RKO (cell line): ENCODE results near the gene RTN4R.
"Not testable (repeated sequence)": the region's sequence is repeated elsewhere in the genome, so short reads cannot be mapped to it uniquely, and the experiment has no call there.

Source experiments
- DNase-seq: peaks from one replicate; pipeline ENCODE4 v3.0.0-alpha.2; 2016; ENCODE audit warnings: low spot score

Gene RTN4R

DNA sequence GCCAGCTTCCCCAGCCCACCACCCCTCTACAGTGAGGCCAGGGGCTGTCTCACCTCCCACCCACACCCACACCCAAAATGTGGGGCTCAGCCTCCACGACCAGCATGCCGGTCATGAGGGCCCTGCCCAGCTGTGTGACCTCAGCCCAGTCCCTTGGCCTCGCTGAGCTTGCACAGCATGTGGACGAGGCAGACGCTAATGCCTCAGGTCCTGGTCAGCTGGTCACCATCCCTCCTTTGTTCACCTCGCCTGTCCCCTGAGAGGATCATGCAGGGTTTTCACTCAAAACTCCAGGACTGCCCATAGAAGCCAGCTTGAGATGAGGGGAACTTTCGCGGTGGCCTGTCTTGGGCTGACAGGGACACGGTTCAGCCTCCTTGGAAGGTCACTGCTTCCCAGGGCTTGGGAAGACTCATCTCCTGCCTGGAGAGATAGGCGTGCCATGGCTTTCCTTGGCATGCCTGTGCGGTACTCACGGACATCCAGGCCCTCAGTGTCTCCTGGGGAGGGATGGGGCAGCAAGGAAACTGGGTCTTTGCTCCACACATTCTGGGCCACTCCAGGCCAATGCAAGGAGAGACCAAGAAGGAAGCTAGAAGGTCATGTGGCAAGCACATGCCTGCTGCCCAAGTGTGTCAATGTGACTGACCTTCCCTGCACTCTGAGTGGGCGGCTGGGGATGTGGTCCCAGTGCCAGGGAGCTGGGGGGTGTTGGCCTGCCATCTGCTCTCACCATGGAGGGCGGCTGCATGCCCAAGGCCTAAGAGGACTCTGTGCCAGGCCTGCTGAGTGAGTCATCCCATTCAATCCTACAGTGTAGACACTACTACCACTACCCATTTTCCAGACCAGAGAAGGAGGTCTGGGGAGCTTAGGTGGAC is 3.2 kb upstream of the RTN4R start:
- no peak for DNase-seq

DNA sequence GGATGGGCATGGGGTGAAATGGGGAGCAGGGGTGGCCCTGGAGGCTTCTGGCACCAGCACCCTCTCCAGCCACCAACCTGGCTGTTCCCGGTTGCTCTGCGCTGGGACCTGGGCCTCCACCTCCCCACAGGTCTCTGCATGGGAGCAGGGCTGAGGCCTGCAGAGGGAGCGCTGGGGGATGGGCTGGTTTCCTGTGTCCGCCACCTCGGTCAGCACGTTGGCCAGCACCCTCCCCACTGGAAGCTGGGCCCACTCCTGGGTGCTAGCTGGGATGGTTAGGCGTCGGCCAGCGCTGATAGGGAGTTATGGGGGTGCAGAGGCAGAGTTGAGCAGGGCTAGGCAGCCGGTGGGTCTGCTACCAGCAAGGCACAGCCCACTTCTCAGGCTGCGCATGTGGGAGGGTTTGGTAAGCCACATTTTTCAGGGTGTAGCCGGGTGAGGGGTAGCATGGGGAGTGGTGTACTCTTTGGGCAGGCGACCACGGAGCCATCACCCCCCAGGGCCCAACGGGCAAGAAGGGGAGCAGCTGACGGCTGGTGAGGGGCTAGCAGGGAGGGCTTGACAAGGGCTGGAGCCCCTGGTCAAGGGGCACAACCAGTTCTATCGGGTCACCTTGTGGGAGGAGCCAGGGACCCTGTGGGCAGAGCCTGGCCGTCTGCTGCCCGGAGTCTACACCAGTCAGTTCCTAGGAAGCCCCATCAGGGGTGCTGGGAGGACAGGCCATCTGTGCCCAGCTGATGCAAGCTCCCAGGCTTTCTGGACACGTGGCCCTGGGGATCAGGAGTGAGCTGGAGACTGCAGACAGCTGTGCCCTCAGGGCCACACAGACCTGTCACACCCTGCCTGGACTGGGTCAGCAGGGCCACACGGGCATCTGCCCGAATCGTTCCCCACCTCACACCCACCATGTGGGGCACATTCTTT is 2.3 kb upstream of the RTN4R start:
- DNase-seq, result not testable (repeated sequence)

DNA sequence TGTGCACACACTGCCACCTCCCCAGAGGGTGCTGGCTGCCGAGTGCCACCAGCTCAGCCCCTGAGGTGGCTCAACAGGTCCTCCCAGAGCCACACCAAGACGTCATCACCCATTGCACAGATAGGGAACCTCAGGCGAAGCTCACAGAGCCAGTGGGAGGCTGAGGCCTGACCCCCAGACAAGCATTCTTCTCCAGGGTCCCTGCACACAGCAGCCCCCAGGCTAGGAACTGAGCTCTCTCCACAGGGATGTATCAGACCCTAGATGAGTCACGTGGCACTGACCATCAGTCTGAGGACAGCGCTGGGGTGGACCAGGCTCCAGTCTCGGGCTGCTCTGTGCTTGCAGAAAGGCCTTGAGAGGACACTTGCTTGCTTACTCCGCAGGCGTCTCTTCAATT is 1.6 kb upstream of the RTN4R start:
- not testable (repeated sequence) for DNase-seq

DNA sequence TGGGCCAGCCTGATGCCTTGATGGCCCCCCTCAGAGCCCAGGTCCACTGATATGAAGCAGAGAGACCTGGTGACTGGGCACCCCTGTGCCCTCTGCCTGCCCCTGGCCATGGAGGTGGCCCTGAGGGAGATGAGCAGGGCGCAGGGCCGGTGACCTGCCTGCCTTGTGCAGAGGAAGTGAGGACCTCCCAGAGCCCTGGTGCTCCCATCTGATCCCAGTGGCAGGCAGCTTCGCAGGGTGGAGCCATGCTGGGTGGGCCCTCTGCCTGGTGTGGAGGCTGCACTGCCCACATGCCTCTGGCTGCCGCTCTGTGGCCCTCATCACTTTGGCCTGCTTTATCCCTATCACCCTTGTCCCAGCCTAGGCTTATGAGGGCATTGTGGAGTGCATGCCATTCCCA is 1.1 kb upstream of the RTN4R start:
- DNase-seq, result not testable (repeated sequence)

DNA sequence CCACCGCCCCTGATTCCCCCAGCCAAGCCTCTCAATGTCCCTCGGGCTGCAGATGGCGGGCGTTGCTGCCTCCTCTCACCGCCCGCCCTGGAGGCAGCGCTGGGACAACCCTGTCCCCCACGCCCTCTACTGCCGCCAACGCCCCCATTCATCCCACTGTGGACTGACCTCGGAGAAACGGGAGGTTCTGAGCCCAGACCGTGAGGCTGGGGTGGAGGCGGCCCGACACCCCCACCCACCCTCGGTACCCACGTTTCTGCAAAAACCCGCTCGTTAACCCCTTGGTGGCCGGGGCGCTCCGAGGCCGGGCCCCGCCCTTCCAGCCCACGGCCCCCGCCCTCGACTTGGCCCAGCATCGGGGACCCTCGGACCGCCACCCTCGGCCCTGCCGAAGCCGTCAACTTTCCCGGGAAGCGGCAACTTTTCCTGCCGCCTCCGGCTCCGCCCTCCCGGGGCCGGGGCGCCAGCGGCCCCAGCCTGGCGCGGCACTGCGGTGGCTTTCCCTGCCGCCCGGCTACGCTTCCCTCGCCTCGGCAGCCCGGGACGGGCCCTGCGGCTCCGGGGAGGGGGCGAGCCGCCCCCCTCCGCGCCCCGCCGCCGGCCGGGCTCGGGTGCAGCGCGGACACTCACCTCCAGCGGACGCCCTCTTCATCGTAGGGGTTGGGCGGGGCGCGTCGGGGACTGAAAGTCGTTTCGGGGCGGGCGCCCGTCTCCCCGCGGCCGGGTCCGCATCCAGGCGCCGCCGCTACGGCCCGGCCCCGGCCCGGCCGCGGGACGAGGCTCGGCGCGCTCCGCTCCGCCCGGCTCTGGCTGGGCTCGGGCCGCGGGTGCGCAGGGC is 458 bp downstream of the RTN4R start:
- DNase-seq, result peak; percentile 19

DNA sequence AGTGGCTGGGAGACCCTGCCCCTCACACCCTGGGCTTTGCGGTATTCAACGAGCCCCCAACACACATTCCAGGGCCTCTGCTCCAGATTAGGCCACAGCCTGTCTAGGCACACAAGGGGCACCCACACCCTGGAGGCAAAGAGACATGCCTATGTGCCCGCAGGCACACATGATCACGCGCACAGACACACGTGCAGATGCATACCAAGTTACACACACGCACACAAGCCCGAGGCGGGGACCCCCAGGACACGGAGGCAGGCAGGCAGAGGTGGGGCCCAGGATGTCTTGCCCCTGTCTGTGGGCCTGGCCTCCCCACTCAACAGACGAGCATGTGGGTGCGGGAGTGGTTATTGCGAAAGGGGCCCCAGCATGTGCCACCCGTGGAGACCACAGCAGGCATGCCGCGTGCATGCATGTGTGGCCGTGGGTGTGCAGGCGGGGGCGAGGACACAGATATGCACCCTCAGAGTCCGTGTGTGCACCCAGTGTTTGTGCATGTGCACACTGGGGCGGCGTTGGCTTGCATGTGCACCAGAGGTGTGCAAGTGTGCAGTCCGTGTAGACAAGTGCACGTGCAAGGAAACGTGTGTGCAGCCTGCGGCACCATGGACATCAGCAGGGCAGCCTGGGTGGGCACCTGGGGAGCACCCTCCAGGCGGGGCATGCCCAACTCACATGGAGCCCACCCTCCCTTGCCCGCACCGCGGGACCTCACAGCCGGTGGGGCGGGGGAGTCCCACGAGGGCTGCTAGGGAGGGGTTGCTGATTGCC is 1.3 kb downstream of the RTN4R start:
- not testable (repeated sequence) for DNase-seq

DNA sequence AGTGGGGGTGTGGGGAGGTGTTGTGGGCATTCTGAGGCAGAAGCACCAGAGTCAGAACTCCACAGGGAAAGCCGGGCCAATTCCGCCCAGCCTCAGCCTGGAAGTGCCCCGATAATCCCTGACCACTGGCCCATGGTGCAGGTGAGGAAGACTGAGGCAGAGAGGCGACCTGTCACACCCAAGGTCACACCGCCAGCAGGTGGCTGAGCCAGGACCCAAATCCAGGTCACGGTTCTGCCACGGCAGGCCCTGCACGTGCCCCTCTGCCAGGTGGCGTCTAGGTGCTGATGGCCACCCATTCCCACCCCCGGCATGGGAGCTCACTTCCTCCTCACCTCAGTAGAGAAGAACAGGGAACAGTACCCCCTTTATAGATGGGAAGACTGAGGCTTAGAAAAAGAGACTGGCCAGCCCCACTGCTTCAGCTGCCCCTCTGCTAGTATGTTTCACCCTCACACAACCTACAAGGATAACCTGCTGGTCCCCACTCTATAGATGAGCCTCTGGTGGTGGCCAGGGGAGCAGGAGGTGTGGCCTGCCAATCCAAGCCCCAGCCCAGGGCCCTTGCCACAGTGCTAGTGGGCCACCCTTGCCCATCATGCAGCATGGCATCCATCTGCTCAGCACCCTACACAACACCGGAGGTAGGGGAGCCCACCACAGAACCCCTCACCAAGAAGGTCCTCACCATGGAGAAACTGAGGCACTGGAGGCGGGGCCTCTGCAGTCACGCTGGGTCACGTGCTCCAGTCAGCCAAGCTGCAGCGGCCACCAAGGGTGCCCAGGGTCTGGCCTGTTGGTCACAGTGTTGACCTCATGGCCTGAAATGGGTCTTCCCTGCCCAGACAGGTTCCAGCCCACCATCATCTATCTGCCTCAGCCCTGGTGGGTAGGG is 2.1 kb downstream of the RTN4R start:
- not testable (repeated sequence) for DNase-seq

DNA sequence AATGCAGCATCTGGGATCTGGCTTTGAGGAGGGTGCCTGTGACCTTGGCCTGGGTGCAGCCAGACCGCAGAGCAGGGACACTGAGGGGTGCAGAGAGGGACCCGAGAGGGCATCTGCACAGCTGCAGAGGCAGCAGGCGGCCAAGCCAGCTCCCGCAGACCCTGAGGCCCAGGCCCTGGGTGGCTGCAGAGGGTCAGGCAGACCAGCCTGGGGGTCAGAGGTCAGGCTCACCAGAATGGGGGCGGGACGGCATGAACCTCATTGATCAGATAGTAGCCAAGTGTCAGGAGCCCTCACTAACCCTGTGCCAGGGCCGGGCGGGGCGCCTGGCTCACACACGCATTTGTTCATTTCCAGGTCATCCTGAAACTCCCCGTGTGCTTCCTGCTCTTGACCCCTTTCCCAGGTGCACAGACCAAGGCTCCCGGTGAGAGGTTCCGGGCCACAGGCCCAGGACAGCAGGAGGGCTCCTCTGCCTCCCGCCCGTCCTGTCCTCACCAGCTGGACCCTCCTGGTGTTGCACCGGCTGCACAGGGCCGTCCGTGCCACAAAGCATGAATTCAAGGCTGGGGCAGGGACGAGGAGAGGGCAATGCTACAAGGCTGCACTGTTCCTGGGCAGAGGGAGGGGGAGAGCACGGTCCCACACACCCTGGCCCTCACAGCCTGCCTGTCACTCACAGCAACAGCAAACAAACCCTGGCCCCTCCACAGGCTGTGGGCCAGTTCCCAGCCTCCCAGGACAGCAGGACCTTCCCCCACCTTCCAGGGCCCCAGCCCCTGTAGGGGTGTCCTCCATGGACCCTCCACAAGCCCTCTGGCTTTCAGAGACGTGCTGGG is 3.3 kb downstream of the RTN4R start:
- no peak for DNase-seq

DNA sequence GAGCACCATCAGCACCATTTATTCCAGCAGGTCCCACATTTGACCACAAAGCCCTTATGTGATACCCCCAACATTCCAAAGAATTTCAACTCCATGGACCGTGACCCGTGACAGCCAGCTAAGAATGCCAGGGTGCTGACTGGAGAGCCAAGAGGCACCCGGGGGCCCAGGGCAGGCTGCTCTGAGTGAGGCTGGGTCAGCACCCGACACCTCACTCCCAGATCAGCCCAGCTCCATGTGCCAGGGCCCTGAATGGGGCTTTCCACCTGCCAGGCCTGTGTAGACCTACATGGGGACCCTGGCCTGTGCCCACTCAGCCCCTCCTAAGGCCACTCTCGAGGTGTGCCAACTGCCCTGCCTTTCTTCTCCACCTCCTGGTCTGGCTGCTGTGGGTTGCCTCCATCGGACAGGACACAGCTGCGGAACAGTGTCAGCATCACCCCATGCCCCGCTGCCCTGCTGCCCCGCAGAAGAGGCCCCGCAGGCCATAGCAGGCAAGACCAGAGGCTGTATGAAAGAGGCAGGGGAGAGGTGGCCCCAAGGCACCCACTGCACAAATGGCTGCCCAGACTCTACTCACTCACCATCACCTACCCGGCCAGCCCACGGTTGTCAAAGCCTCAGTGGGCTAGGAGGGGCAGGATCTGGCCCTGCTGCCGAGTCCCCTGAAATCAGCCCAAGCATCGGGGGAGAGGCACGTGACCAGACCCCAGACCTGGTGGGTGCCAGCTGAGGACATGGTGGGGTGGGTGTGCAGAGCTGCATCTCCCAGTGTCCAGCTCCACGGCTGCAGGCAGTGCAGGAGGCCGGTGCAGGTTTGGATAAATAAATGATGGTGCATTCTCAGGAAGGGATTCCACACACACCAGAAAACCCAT is 4.5 kb downstream of the RTN4R start:
- not testable (repeated sequence) for DNase-seq

DNA sequence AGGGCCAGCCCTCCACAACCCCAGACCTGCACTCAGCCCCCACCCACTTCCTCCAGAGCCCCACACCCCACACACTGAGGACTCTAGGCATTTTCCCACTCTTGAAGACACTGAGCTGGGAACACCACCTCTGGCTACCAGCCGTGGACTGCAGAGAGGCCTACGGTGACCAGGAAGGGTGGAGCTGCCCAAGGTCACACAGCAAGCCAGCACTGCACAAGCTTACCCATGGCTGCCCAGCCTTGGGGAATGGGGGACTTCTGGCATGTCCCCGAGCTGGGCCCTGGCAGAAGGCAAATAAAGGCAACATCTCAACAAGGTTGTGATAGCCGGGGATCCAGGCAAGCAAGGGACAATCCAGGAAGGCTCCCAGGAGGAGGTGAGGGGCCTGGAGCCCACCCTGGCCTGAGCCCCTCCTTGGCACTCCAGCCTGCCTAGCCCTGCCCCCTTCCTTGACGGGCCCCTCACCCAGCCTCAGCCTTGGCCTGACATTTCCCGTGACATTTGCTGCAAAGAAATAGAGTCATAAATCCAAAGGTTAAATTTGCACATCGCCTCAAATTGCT is 5.5 kb downstream of the RTN4R start:
- no peak for DNase-seq

DNA sequence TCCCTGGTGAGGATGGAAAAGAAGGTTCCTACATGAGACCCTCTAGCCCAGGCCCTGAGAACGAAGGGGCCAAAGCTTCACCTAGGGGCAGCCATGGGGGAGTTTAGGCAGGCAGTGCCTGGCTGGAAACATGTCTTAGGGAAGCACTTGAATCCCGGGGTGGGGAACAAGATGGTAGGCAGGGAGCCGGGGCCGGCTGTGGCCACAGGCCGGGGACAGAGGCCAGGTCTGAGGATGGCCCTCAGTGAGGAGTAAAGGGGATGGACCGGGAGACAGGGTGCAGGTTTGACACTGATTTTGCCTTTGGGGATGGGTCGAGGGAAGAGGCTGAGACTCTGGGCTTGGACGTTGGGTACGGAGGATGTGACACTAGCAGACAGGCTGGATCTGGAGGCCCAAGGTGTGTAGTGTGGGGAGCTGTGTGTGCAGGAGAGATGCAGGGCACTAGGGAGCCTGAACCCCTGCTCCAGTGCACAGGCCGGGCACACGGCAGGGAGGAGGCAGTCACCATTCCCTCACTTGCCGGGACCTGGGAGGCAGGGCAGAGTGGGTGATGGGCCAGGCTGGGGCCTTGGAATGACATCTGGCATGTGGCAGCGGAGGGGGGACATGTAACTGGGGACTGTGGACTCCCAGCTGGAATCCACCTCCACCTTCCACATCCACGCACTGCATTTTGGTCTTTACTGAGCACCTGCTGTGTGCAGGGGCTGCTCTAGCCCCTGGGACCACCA is 6.1 kb downstream of the RTN4R start:
- no peak for DNase-seq

DNA sequence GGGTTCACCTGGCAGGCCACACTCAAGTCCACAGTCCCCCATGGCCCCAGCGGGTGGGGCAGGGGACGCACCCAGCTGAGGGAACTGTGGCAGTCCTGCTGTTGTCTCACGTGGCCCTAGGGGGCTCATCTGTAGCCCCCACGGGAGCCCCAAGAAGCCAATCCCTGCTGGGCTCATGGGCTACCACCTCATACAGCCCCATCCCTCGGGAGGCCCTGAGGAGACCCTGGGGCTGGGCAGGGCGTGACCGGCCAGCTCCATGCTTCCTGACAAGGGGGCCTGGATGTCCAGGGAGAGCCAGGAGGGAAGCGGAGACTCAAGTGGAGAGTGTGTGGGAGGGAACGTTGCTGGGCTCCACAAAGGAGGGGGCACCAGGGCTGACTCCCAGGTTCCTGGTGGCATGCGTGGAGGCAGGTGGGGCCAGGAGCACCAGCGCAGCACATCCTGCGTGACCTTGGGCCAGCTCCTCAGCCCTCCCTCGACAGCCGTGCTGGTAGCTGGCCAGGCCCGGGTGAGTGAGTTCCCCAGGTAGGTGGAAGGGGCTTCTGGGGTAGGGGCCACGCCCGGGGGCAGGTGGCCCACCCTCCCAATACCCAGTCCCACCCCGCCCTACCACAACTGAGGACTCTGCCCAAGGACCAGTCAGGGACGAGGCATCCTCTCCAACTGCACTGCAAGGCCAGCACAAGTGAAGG is 7.9 kb downstream of the RTN4R start:
- no peak for DNase-seq

DNA sequence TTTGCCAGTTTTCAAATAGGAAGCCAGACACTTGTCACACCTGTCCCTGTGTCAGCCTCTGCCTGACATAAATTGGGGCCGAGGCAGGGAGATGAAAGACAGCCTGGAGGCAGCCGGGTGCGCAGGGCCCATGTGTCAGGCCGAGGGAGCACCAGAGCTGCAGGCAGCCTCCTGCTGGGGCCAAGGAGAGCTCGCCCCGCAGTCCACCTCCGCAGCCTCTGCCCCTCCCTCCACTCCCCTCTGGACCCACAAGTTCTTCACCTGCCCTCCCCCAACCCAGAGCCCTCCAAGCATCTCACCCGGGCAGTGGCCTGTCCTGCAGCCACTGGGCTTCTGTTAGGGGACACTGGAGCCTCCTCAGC is 8.8 kb downstream of the RTN4R start:
- no peak for DNase-seq

DNA sequence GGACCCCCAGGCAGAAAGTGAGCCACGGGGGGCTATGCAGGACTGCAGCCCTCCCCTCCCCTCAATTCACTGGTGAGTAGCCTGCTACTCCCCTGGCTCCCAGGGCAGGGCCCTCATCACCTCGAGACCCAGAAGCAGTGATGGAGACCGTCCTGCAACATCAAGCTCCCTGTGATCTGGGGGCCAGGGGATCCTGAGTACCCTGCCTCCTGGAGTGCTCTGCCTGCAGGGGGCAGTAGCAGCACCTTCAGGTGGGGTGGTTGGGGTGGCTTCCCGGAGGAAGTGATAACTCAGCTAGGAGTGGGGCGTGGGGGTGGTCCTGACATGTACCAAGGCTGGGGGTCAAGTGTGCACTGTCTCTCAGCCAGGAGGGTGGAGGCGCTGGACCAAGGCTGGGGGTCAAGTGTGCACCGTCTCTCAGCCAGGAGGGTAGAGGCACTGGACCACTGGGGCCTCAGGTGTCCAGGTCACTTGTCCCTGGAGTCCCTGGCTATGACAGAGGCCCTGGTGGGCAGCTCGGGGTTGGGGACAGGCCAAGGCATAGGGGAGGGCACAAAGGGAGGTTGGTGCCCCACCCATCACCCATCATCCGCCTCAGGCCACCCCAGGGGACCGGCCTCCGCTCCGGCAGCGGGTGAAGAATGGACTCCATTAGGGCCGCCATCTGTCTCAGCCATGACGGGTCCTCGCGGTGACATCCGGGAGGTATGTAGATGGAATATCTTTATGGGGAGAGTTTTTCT is 9.4 kb downstream of the RTN4R start:
- no peak for DNase-seq

DNA sequence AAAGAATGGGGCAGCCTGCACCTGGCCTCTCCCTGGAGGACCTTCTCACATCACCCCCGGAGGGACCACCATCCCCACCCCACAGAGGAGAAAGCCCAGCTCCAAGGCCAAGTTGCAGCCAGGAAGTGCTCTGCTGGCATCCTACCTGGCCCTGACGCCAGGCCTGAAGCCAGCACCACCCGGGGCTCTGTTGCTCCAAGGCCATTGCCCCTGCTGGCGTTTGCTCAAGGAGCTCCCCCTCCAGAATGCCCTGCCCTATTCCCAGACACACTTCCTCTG is 10.2 kb downstream of the RTN4R start:
- no peak for DNase-seq
